Measurements from ENCODE around the gene HMCN2. TPM values are rescaled to one million over a fixed set of nuclear protein-coding genes. Genes with fewer than 3 reads are reported as not detected.

Gene HMCN2
- total RNA-seq, 1 donor from 2014 or later = 0.15 TPM

DNA sequence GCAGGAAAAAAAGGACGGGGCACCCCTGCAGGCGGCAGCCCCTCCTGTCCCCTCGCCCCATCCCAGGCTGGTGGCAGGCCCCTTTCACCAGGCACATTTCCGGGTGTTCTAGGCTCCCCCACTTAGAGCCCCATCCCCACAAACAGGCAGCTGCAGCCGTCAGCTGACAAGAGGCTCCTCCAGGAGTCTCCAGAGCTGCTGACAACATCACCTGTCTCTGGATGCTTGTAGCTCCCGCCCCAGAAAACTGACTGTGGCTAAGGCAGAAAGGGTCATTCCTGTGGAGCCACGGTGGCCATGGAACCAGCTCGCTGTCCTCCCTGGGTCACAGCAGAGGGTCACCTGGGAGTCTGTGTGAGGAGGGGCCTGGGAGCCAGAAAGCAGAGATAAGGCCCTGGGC, 50.9 kb downstream of the HMCN2 start:
- no peaks in the 10 kb centered on the region for H4K20me1 ChIP-seq (ENCODE audit: low read depth)
- no peaks in the 10 kb centered on the region for H3K36me3 ChIP-seq
- H2AFZ ChIP-seq (replicated peaks) = no peak overlapping the region
- H3K79me2 ChIP-seq (ENCODE audit: low read depth) = no peaks in the 10 kb centered on the region
- peaks cover 7% of the 10 kb centered on the region for H3F3A ChIP-seq (ENCODE audit: low read depth)
- no peaks in the 10 kb centered on the region for H3K9me3 ChIP-seq (ENCODE audit: low read depth)
- Mint-ChIP-seq H3K4me3 (no peak overlapping the region), H3K9me3 (no peaks in the 10 kb centered on the region), H3K27ac (no peak overlapping the region), H3K27me3 (ENCODE audit: insufficient read depth, low read depth) (peaks cover 19% of the 10 kb centered on the region), H3K4me1 (peaks cover 28% of the 10 kb centered on the region), H3K36me3 (no peaks in the 10 kb centered on the region)
- no peaks in the 10 kb centered on the region for H3K27me3 ChIP-seq
- H3K27ac ChIP-seq = no peak overlapping the region
- no peak overlapping the region for H3K9ac ChIP-seq
- no peak overlapping the region for H3K4me2 ChIP-seq
- H3K4me1 ChIP-seq = peaks cover 23% of the 10 kb centered on the region
- TF ChIP-seq EZH2 (IDR thresholded peaks at IDR 0.05) = no peak
- TF ChIP-seq, protein P1, sequence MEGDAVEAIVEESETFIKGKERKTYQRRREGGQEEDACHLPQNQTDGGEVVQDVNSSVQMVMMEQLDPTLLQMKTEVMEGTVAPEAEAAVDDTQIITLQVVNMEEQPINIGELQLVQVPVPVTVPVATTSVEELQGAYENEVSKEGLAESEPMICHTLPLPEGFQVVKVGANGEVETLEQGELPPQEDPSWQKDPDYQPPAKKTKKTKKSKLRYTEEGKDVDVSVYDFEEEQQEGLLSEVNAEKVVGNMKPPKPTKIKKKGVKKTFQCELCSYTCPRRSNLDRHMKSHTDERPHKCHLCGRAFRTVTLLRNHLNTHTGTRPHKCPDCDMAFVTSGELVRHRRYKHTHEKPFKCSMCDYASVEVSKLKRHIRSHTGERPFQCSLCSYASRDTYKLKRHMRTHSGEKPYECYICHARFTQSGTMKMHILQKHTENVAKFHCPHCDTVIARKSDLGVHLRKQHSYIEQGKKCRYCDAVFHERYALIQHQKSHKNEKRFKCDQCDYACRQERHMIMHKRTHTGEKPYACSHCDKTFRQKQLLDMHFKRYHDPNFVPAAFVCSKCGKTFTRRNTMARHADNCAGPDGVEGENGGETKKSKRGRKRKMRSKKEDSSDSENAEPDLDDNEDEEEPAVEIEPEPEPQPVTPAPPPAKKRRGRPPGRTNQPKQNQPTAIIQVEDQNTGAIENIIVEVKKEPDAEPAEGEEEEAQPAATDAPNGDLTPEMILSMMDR (IDR thresholded peaks at IDR 0.05) = no peak
- TF ChIP-seq EZH2phosphoT487 (IDR thresholded peaks at IDR 0.05) = no peak
- H3K4me3 ChIP-seq = no peak overlapping the region
- DNase-seq (ENCODE audit: low spot score) = no peak

DNA sequence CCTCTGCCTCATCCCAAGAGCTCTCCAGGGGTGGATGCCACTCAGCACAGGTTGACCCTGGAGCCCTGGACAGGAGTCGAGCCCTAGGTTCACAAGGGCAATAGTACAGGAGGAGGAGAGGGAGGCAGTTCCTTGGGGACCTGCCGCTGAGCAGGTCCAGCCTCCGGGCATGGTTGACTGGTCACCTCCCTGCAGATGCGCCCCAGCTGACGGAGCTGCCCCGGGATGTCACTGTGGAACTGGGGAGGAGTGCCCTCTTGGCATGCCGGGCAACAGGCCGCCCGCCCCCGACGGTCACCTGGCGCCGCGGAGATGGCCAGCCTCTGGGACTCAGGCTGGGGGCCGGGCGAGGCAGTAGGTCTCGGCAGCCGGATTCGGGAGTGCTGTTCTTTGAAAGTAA, 53.7 kb downstream of the HMCN2 start:
- Mint-ChIP-seq H3K27ac (no peak overlapping the region), H3K9me3 (no peaks in the 10 kb centered on the region), H3K4me3 (no peak overlapping the region), H3K27me3 (ENCODE audit: insufficient read depth, low read depth) (peaks cover 22% of the 10 kb centered on the region), H3K36me3 (no peaks in the 10 kb centered on the region), H3K4me1 (peaks cover 28% of the 10 kb centered on the region)
- TF ChIP-seq EZH2phosphoT487 (IDR thresholded peaks at IDR 0.05) (no peak), EZH2 (IDR thresholded peaks at IDR 0.05) (no peak)
- TF ChIP-seq, protein P1 (IDR thresholded peaks at IDR 0.05) = no peak
- H3K4me2 ChIP-seq = no peak overlapping the region
- no peaks in the 10 kb centered on the region for H3K9me3 ChIP-seq (ENCODE audit: low read depth)
- H3K4me3 ChIP-seq = no peak overlapping the region
- H3K27ac ChIP-seq = no peak overlapping the region
- no peak overlapping the region for H3K9ac ChIP-seq
- no peaks in the 10 kb centered on the region for H3K36me3 ChIP-seq
- no peak overlapping the region for H2AFZ ChIP-seq (replicated peaks)
- no peak for DNase-seq (ENCODE audit: low spot score)
- H3K79me2 ChIP-seq (ENCODE audit: low read depth) = no peaks in the 10 kb centered on the region
- H3K4me1 ChIP-seq = peaks cover 23% of the 10 kb centered on the region
- no peaks in the 10 kb centered on the region for H3K27me3 ChIP-seq
- peaks cover 7% of the 10 kb centered on the region for H3F3A ChIP-seq (ENCODE audit: low read depth)
- H4K20me1 ChIP-seq (ENCODE audit: low read depth) = no peaks in the 10 kb centered on the region

DNA sequence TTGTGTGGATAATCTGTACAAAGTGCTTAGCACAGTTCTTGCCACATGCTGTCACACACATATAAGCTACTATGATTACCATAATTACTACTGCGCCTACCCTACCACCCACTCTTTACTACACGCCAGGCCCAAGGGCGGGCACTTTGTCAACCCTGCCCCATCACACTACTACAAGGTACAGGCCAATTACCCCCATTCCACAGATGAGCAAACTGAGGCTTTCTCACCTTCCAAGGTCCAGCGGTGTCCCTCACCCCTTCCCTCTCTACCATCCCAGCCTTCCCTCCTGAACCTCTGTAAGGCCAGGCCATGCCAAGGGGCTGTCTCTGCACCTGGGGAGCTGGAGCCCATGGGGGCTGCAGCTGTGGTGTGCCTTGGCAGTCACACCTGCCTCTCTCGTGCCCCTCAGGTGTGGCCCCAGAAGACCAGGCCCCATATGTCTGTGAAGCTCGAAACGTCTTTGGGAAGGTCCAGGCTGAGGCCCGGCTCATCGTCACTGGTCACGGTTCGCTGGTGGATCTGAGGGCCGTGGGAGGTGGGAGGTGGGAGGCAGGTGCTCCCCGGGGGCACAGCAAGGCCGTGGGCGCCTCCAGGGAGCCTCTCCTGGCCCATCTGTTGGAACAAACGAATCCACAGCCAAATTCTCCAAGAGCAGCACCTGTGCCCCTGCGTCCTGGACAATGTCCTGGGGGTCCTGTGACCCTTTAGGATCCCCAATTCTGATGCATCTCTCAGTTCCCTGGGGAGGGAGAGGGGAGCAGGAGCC, 54.6 kb downstream of the HMCN2 start:
- DNase-seq (ENCODE audit: low spot score) = no peak
- H3K9ac ChIP-seq = no peak overlapping the region
- H3K9me3 Mint-ChIP-seq = no peaks in the 10 kb centered on the region
- H3K4me2 ChIP-seq = no peak overlapping the region
- H3K9me3 ChIP-seq (ENCODE audit: low read depth) = no peaks in the 10 kb centered on the region
- H3K27ac Mint-ChIP-seq = no peak overlapping the region
- H2AFZ ChIP-seq (replicated peaks) = no peak overlapping the region
- H3K36me3 Mint-ChIP-seq = no peaks in the 10 kb centered on the region
- no peaks in the 10 kb centered on the region for H3K79me2 ChIP-seq (ENCODE audit: low read depth)
- no peak overlapping the region for H3K4me3 Mint-ChIP-seq
- TF ChIP-seq, protein P1 (IDR thresholded peaks at IDR 0.05) = no peak
- TF ChIP-seq EZH2 (IDR thresholded peaks at IDR 0.05) (no peak), EZH2phosphoT487 (IDR thresholded peaks at IDR 0.05) (no peak)
- H3K27me3 Mint-ChIP-seq (ENCODE audit: insufficient read depth, low read depth) = peaks cover 24% of the 10 kb centered on the region
- H3F3A ChIP-seq (ENCODE audit: low read depth) = peaks cover 7% of the 10 kb centered on the region
- H3K4me1 Mint-ChIP-seq = peaks cover 28% of the 10 kb centered on the region
- peaks cover 23% of the 10 kb centered on the region for H3K4me1 ChIP-seq
- no peaks in the 10 kb centered on the region for H3K27me3 ChIP-seq
- H3K36me3 ChIP-seq = no peaks in the 10 kb centered on the region
- no peak overlapping the region for H3K4me3 ChIP-seq
- no peaks in the 10 kb centered on the region for H4K20me1 ChIP-seq (ENCODE audit: low read depth)
- no peak overlapping the region for H3K27ac ChIP-seq

Data from neural progenitor cell (in vitro differentiated cells).